ENCODE results near the gene TANGO6. TPM values are rescaled to one million over a fixed set of nuclear protein-coding genes. Genes with fewer than 3 reads are reported as not detected.

TANGO6 gene
- total RNA-seq, 1 donor from 2014 or later: 13.7 TPM

- DNase-seq (ENCODE audit: low read depth): no peak
- FAIRE-seq: no peak
- no peaks in the 10 kb centered on the region for H3K27me3 ChIP-seq (ENCODE audit: control insufficient read depth, insufficient read depth, low read length)
- no peak for TF ChIP-seq CTCF (IDR thresholded peaks at IDR 0.05; ENCODE audit: insufficient read depth, low read length, severe bottlenecking)
- peaks cover 42% of the 10 kb centered on the region for H3K36me3 ChIP-seq (ENCODE audit: control insufficient read depth, insufficient read depth, low read length)
- no peak overlapping the region for H3K4me3 ChIP-seq (ENCODE audit: low read depth, low read length)
Observed at GRCh38 chr16:69116256-69116875, 273.0 kb downstream of the TANGO6 start.

- H3K4me3 ChIP-seq (ENCODE audit: low read depth, low read length): no peak overlapping the region
- no peaks in the 10 kb centered on the region for H3K27me3 ChIP-seq (ENCODE audit: control insufficient read depth, insufficient read depth, low read length)
- FAIRE-seq (no peak), DNase-seq (ENCODE audit: low read depth) (no peak)
- no peak for TF ChIP-seq CTCF (IDR thresholded peaks at IDR 0.05; ENCODE audit: insufficient read depth, low read length, severe bottlenecking)
- peaks cover 39% of the 10 kb centered on the region for H3K36me3 ChIP-seq (ENCODE audit: control insufficient read depth, insufficient read depth, low read length)
Observed at GRCh38 chr16:69116906-69117305, 273.6 kb downstream of the TANGO6 start.

GRCh38 chr16:69118468-69118867 is 275.1 kb downstream of the TANGO6 start:
- TF ChIP-seq CTCF (IDR thresholded peaks at IDR 0.05; ENCODE audit: insufficient read depth, low read length, severe bottlenecking): no peak
- H3K4me3 ChIP-seq (ENCODE audit: low read depth, low read length): no peak overlapping the region
- peaks cover 31% of the 10 kb centered on the region for H3K36me3 ChIP-seq (ENCODE audit: control insufficient read depth, insufficient read depth, low read length)
- H3K27me3 ChIP-seq (ENCODE audit: control insufficient read depth, insufficient read depth, low read length): no peaks in the 10 kb centered on the region
- DNase-seq (ENCODE audit: low read depth) (no peak), FAIRE-seq (no peak)

GRCh38 chr16:69118994-69119393 is 275.7 kb downstream of the TANGO6 start:
- TF ChIP-seq CTCF (IDR thresholded peaks at IDR 0.05; ENCODE audit: insufficient read depth, low read length, severe bottlenecking): no peak
- Histone ChIP-seq H3K27me3 (ENCODE audit: control insufficient read depth, insufficient read depth, low read length) (no peaks in the 10 kb centered on the region), H3K36me3 (ENCODE audit: control insufficient read depth, insufficient read depth, low read length) (peaks cover 26% of the 10 kb centered on the region), H3K4me3 (ENCODE audit: low read depth, low read length) (no peak overlapping the region)
- DNase-seq (ENCODE audit: low read depth) (no peak), FAIRE-seq (no peak)

GRCh38 chr16:69119536-69119935 is 276.2 kb downstream of the TANGO6 start:
- peaks cover 22% of the 10 kb centered on the region for H3K36me3 ChIP-seq (ENCODE audit: control insufficient read depth, insufficient read depth, low read length)
- DNase-seq (ENCODE audit: low read depth) (no peak), FAIRE-seq (no peak)
- no peak overlapping the region for H3K4me3 ChIP-seq (ENCODE audit: low read depth, low read length)
- H3K27me3 ChIP-seq (ENCODE audit: control insufficient read depth, insufficient read depth, low read length): no peaks in the 10 kb centered on the region
- TF ChIP-seq CTCF (IDR thresholded peaks at IDR 0.05; ENCODE audit: insufficient read depth, low read length, severe bottlenecking): no peak

- TF ChIP-seq CTCF (IDR thresholded peaks at IDR 0.05; ENCODE audit: insufficient read depth, low read length, severe bottlenecking): no peak
- FAIRE-seq: no peak
- DNase-seq (ENCODE audit: low read depth): no peak
- H3K27me3 ChIP-seq (ENCODE audit: control insufficient read depth, insufficient read depth, low read length): no peaks in the 10 kb centered on the region
- peaks cover 17% of the 10 kb centered on the region for H3K36me3 ChIP-seq (ENCODE audit: control insufficient read depth, insufficient read depth, low read length)
- no peak overlapping the region for H3K4me3 ChIP-seq (ENCODE audit: low read depth, low read length)
Observed at GRCh38 chr16:69120096-69120664, 276.8 kb downstream of the TANGO6 start.

All from bronchial epithelial cell (primary cell).